SK-N-SH treated with all-trans-retinoic acid at 6 μM for 48 hours (cell line): ENCODE results near the gene HIGD1B.

ENCODE experiments used
- ATAC-seq: fragments of 200-7000 bp; cut with Tn5 transposase; 3 replicates; pipeline ENCODE4 v1.9.1; 2020; ENCODE audit warnings: mild to moderate bottlenecking, moderate library complexity
- ARNTL ChIP-seq: fragments of 450-650 bp; formaldehyde crosslinking; IDR thresholded peaks from 2 replicates; pipeline ENCODE4 v1.5.0; 2020; ENCODE audit warnings: low read depth, mild to moderate bottlenecking, moderate library complexity, borderline replicate concordance
- CREB5 ChIP-seq: fragments of 250-450 bp; sonication (Bioruptor Pico); IDR thresholded peaks from 2 replicates; pipeline ENCODE4 v1.5.1; 2020; ENCODE audit warnings: low read depth, mild to moderate bottlenecking, moderate library complexity
- CSDC2 ChIP-seq: fragments of 250-450 bp; sonication (Bioruptor Pico); IDR thresholded peaks from 2 replicates; pipeline ENCODE4 v1.5.0; 2020; ENCODE audit warnings: mild to moderate bottlenecking, moderate library complexity
- CSRNP3 ChIP-seq: fragments of 250-450 bp; sonication (Bioruptor Pico); IDR thresholded peaks from 2 replicates; pipeline ENCODE4 v1.5.1; 2021; ENCODE audit warnings: mild to moderate bottlenecking, moderate library complexity
- ESRRG ChIP-seq: fragments of 250-450 bp; sonication (Bioruptor Pico); IDR thresholded peaks from 2 replicates; pipeline ENCODE4 v1.6.1; 2021; ENCODE audit warnings: mild to moderate bottlenecking
- OSR1 ChIP-seq: fragments of 250-450 bp; sonication (Bioruptor Pico); IDR thresholded peaks from 2 replicates; pipeline ENCODE4 v1.8.0; 2022; ENCODE audit warnings: moderate library complexity, mild to moderate bottlenecking, inconsistent platforms
- PATZ1 ChIP-seq: fragments of 250-450 bp; sonication (Bioruptor Pico); IDR thresholded peaks from 2 replicates; pipeline ENCODE4 v1.8.0; 2020; ENCODE audit warnings: mild to moderate bottlenecking, moderate library complexity, borderline replicate concordance
- PPARA ChIP-seq: fragments of 250-450 bp; sonication (Bioruptor Pico); IDR thresholded peaks from 2 replicates; pipeline ENCODE4 v1.5.0; 2020; ENCODE audit warnings: mild to moderate bottlenecking, borderline replicate concordance
- TCF4 ChIP-seq: fragments of 250-450 bp; sonication (Bioruptor Pico); IDR thresholded peaks from 2 replicates; pipeline ENCODE4 v1.8.0; 2021; ENCODE audit warnings: mild to moderate bottlenecking, moderate library complexity, borderline replicate concordance
- TOX ChIP-seq: fragments of 250-450 bp; sonication (Bioruptor Pico); IDR thresholded peaks from 2 replicates; pipeline ENCODE4 v1.8.0; 2021; ENCODE audit warnings: mild to moderate bottlenecking, moderate library complexity, borderline replicate concordance
- TSHZ2 ChIP-seq: fragments of 250-450 bp; sonication (Bioruptor Pico); IDR thresholded peaks from 2 replicates; pipeline ENCODE4 v1.5.0; 2020; ENCODE audit warnings: mild to moderate bottlenecking, moderate library complexity
- ZC3H10 ChIP-seq: fragments of 250-450 bp; sonication (Bioruptor Pico); IDR thresholded peaks from 2 replicates; pipeline ENCODE4 v1.5.1; 2021; ENCODE audit warnings: mild to moderate bottlenecking, moderate library complexity
- ZFP3 ChIP-seq: fragments of 250-450 bp; sonication (Bioruptor Pico); IDR thresholded peaks from 2 replicates; pipeline ENCODE4 v1.5.0; 2020; ENCODE audit warnings: mild to moderate bottlenecking, moderate library complexity
- ZFP30 ChIP-seq: fragments of 450-650 bp; formaldehyde crosslinking; IDR thresholded peaks from 2 replicates; pipeline ENCODE4 v1.5.0; 2022; ENCODE audit warnings: mild to moderate bottlenecking, moderate library complexity
- ZNF565 ChIP-seq: fragments of 450-650 bp; formaldehyde crosslinking; conservative IDR thresholded peaks from 2 replicates; pipeline ENCODE4 v1.5.0; 2020; ENCODE audit warnings: low read depth, mild to moderate bottlenecking, moderate library complexity
- ZNF70 ChIP-seq: fragments of 450-650 bp; formaldehyde crosslinking; IDR thresholded peaks from 2 replicates; pipeline ENCODE4 v1.5.0; 2020; ENCODE audit warnings: mild to moderate bottlenecking, moderate library complexity
- ZNF8 ChIP-seq: fragments of 450-650 bp; formaldehyde crosslinking; IDR thresholded peaks from 2 replicates; pipeline ENCODE4 v1.5.0; 2020; ENCODE audit warnings: mild to moderate bottlenecking, moderate library complexity

The HIGD1B gene

GRCh38 chr17:44850612-44851011, 2.9 kb downstream of the HIGD1B start:
- TF ChIP-seq ZFP30 = no peak
- TF ChIP-seq ZC3H10 (CRISPR knock-in tag) = no peak
- no peak for TF ChIP-seq TCF4 (CRISPR knock-in tag)
- no peak for TF ChIP-seq ESRRG
- TF ChIP-seq ZNF70 (CRISPR knock-in tag) = no peak
- TF ChIP-seq TOX (CRISPR knock-in tag) = no peak
- TF ChIP-seq TSHZ2 (CRISPR knock-in tag) = no peak
- no peak for TF ChIP-seq OSR1

GRCh38 chr17:44854192-44854591, 6.5 kb downstream of the HIGD1B start:
- no peak for TF ChIP-seq ZC3H10 (CRISPR knock-in tag)
- TF ChIP-seq ZNF565 (CRISPR knock-in tag) = no peak
- no peak for TF ChIP-seq CREB5 (CRISPR knock-in tag)
- no peak for TF ChIP-seq PATZ1
- no peak for TF ChIP-seq ZFP3 (CRISPR knock-in tag)
- TF ChIP-seq ZNF70 (CRISPR knock-in tag) = no peak
- TF ChIP-seq ARNTL (CRISPR knock-in tag) = no peak
- no peak for TF ChIP-seq CSRNP3
- no peak for ATAC-seq

More at GRCh38 chr17:44850612-44851011, 2.9 kb downstream of the HIGD1B start:
- no peak for ATAC-seq

- no peak for ATAC-seq
- no peak for TF ChIP-seq TSHZ2 (CRISPR knock-in tag)
- no peak for TF ChIP-seq CSDC2 (CRISPR knock-in tag)
- TF ChIP-seq ZNF565 (CRISPR knock-in tag) = no peak
- no peak for TF ChIP-seq ZNF8 (CRISPR knock-in tag)
- TF ChIP-seq ZC3H10 (CRISPR knock-in tag) = no peak
- no peak for TF ChIP-seq ZFP30
- no peak for TF ChIP-seq PPARA (CRISPR knock-in tag)
- TF ChIP-seq ARNTL (CRISPR knock-in tag) = no peak
- no peak for TF ChIP-seq PATZ1
Observed at GRCh38 chr17:44859701-44860100, 12.0 kb downstream of the HIGD1B start.
